Measurements from ENCODE around the gene PAQR9.

DNA sequence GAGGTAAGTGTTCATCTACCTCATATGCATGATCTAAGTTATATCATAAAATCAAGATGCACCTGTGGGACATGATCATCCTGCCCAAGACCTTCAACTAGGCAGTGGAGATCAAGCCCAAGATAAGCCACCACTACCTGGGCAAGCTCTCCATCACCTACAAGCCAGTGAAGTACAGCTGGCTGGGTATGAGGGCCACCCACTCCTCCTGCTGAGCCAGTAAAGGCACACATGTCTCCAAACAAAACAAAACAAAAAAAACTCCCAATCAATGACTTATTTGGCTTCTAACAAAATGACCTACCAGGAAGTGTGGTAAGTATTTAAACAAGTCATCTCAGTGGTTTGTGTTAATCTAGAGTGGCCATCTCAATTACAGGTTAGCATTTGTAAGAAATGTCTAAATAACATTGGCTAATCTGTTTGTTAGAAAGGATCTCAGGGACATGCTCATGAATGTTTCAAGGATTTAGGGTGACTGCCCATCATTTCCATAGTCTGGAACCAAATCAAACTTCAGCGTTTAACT lies 3.1 kb downstream of the PAQR9 start:
- TF ChIP-seq POLR2AphosphoS5 (IDR thresholded peaks at IDR 0.05; ENCODE audit: low read depth, low read length) (no peak), REST (IDR thresholded peaks at IDR 0.05; ENCODE audit: insufficient read depth in 1 of 2, low read depth in 2 of 2, low read length in 2 of 2) (no peak), SIN3A (IDR thresholded peaks at IDR 0.05; ENCODE audit: borderline replicate concordance, insufficient read depth, low read length) (no peak), TAF1 (IDR thresholded peaks at IDR 0.05; ENCODE audit: borderline replicate concordance, insufficient read depth, low read length) (no peak)
